NCI-H128 (cell line): ENCODE results near the gene TWF2.
A peak's percentile ranks its signal among the peaks of the same experiment; 100 is the strongest.
"Not testable (repeated sequence)": the region's sequence is repeated elsewhere in the genome, so short reads cannot be mapped to it uniquely, and the experiment has no call there.

Source experiments
- DNase-seq: peaks from one replicate; lab custom pipeline; 2025; ENCODE audit not compliant: unreplicated experiment; lab: John Stamatoyannopoulos, UW

The TWF2 gene

GRCh38 chr3:52238761-52239701 is at the start of gene TWF2:
Gene TWF2 (minus strand): TSS chr3:52239158. CDS start chr3:52239016, 142 bp downstream.
- peak; percentile 48 for DNase-seq

GRCh38 chr3:52288674-52289073 is 49.7 kb upstream of the TWF2 start:
- DNase-seq = no peak

GRCh38 chr3:52286777-52287110 is 47.8 kb upstream of the TWF2 start:
- DNase-seq = no peak

GRCh38 chr3:52284051-52284450 is 45.1 kb upstream of the TWF2 start:
- DNase-seq = not testable (repeated sequence)

GRCh38 chr3:52283306-52283705 is 44.3 kb upstream of the TWF2 start:
- DNase-seq = no peak

- no peak for DNase-seq
Observed at GRCh38 chr3:52281981-52282801, 43.2 kb upstream of the TWF2 start.

- DNase-seq = peak; percentile 43
Observed at GRCh38 chr3:52280050-52280461, 41.1 kb upstream of the TWF2 start.

- DNase-seq = no peak
Observed at GRCh38 chr3:52279596-52279995, 40.6 kb upstream of the TWF2 start.

GRCh38 chr3:52278510-52279069 is 39.6 kb upstream of the TWF2 start, which contains the start of gene WDR82:
Gene WDR82 (minus strand): TSS chr3:52278649. CDS start chr3:52278361, 288 bp downstream.
- peak; percentile 66 for DNase-seq

GRCh38 chr3:52277972-52278509 is 39.1 kb upstream of the TWF2 start:
- DNase-seq = no peak

- no peak for DNase-seq
Observed at GRCh38 chr3:52277071-52277964, 38.4 kb upstream of the TWF2 start.

- not testable (repeated sequence) for DNase-seq
Observed at GRCh38 chr3:52274781-52275180, 35.8 kb upstream of the TWF2 start.

- DNase-seq = no peak
Observed at GRCh38 chr3:52272831-52273230, 33.9 kb upstream of the TWF2 start.

GRCh38 chr3:52272172-52272571 is 33.2 kb upstream of the TWF2 start:
- DNase-seq = not testable (repeated sequence)

- DNase-seq = no peak
Observed at GRCh38 chr3:52270252-52270754, 31.3 kb upstream of the TWF2 start.

GRCh38 chr3:52269776-52270175 is 30.8 kb upstream of the TWF2 start:
- no peak for DNase-seq

GRCh38 chr3:52268036-52268435 is 29.1 kb upstream of the TWF2 start:
- DNase-seq = no peak

- DNase-seq = no peak
Observed at GRCh38 chr3:52265387-52265786, 26.4 kb upstream of the TWF2 start.

- no peak for DNase-seq
Observed at GRCh38 chr3:52262447-52262846, 23.5 kb upstream of the TWF2 start.

- no peak for DNase-seq
Observed at GRCh38 chr3:52259448-52259847, 20.5 kb upstream of the TWF2 start.
